MM.1S (cell line): ENCODE measurements around the gene MAEA.

ENCODE experiments used
- DNase-seq: peaks from one replicate; pipeline ENCODE4 v3.0.0-alpha.2; 2015
- H2AFZ ChIP-seq: fragments of 300-600 bp; sonication (generic); 2 replicates; pipeline ENCODE4 v1.6.0; 2016; ENCODE audit warnings: antibody characterized with exemption, low read length
- H3F3A ChIP-seq: fragments of 300-600 bp; sonication (generic); 2 replicates; pipeline ENCODE4 v1.6.1; 2016; ENCODE audit warnings: mild to moderate bottlenecking, antibody characterized with exemption, low read length, moderate library complexity, mixed read lengths; ENCODE audit not compliant: insufficient read depth
- H3K27ac ChIP-seq: fragments of 300-600 bp; sonication (generic); 2 replicates; pipeline ENCODE4 v1.5.1; 2016; ENCODE audit warnings: mild to moderate bottlenecking, low read length
- H3K27me3 ChIP-seq: fragments of 300-600 bp; sonication (generic); replicated peaks from 2 replicates; pipeline ENCODE4 v1.6.0; 2016; ENCODE audit warnings: low read length; ENCODE audit not compliant: insufficient read depth
- H3K36me3 ChIP-seq: fragments of 300-600 bp; sonication (generic); replicated peaks from 2 replicates; pipeline ENCODE4 v1.6.1; 2016; ENCODE audit warnings: mild to moderate bottlenecking, low read length, mixed read lengths; ENCODE audit not compliant: insufficient read depth
- H3K4me1 ChIP-seq: fragments of 300-600 bp; sonication (generic); 2 replicates; pipeline ENCODE4 v1.6.1; 2016; ENCODE audit warnings: low read length, mixed read lengths
- H3K4me2 ChIP-seq: fragments of 300-600 bp; sonication (generic); 2 replicates; pipeline ENCODE4 v1.6.0; 2016; ENCODE audit warnings: low read depth, low read length
- H3K4me3 ChIP-seq: fragments of 300-600 bp; sonication (generic); 2 replicates; pipeline ENCODE4 v1.5.1; 2016; ENCODE audit warnings: low read length, mixed read lengths
- H3K79me2 ChIP-seq: fragments of 300-600 bp; sonication (generic); 2 replicates; pipeline ENCODE4 v1.6.1; 2016; ENCODE audit warnings: mixed run types, low read length, mixed read lengths
- H3K9ac ChIP-seq: fragments of 300-600 bp; sonication (generic); 2 replicates; pipeline ENCODE4 v1.6.1; 2016; ENCODE audit warnings: low read length, mixed read lengths
- H3K9me2 ChIP-seq: fragments of 300-600 bp; sonication (generic); replicated peaks from 2 replicates; pipeline ENCODE4 v1.6.1; 2016; ENCODE audit warnings: mild to moderate bottlenecking, low read length, mixed read lengths; ENCODE audit not compliant: insufficient read depth
- H3K9me3 ChIP-seq: fragments of 300-600 bp; sonication (generic); replicated peaks from 2 replicates; pipeline ENCODE4 v1.6.1; 2016; ENCODE audit warnings: mild to moderate bottlenecking, low read length, mixed read lengths; ENCODE audit not compliant: insufficient read depth
- H4K20me1 ChIP-seq: fragments of 300-600 bp; sonication (generic); 2 replicates; pipeline ENCODE4 v1.6.1; 2016; ENCODE audit warnings: mild to moderate bottlenecking, low read length, moderate library complexity, mixed read lengths; ENCODE audit not compliant: insufficient read depth
- EZH2 ChIP-seq: fragments of 300-600 bp; sonication (generic); optimal IDR thresholded peaks from 2 replicates; pipeline ENCODE3; 2017; ENCODE audit warnings: low read depth, mild to moderate bottlenecking, antibody characterized with exemption, low read length, mixed read lengths
- EZH2phosphoT487 ChIP-seq: fragments of 300-600 bp; sonication (generic); IDR thresholded peaks from 2 replicates; pipeline ENCODE4 v1.6.1; 2018; ENCODE audit warnings: antibody characterized with exemption, low read length
- TF ChIP-seq, protein P1 (sequence below): fragments of 300-600 bp; sonication (generic); IDR thresholded peaks from 2 replicates; pipeline ENCODE4 v1.5.1; 2016; ENCODE audit warnings: antibody characterized with exemption, low read length, mixed read lengths

Gene MAEA

DNA sequence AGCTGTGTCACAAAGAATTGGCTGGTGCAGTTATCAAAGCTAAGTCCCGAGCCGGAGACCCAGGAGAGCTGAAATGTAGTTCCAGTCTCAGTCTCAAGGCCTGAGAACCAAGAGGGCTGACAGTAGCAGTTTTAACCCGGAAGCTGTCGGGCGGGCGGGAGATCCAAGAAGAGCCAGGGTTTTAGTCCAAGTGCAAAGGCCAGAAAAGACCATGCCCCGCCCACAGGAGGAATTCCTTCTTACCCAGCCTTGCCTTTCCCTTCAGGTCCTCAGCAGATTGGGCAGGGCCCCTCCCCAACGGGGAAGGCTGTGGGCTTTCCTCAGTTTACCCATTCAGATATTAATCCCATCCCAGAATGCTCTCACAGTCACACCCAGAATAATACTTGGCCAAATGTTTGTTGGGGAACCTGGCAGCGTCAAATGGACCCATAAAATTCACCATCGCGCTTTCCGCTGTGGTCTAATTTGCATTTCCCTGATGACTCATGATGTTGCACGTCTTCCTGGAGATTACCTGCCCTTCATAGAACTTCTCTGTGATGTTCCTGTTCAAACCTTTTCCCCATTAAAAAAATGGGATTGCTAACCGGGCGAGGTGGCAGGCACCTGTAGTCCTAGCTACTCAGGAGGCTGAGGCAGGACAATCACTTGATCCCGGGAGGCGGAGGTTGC, 16.2 kb downstream of the MAEA start:
- Histone ChIP-seq H3K36me3 (peaks cover 6% of the 10 kb centered on the region), H3K4me3 (no peak overlapping the region), H3K4me2 (no peak overlapping the region), H3K27ac (no peak overlapping the region), H3K9me3 (no peaks in the 10 kb centered on the region), H3F3A (no peaks in the 10 kb centered on the region), H2AFZ (no peak overlapping the region), H4K20me1 (no peaks in the 10 kb centered on the region), H3K9me2 (no peaks in the 10 kb centered on the region), H3K9ac (no peak overlapping the region), H3K27me3 (no peaks in the 10 kb centered on the region), H3K79me2 (peaks cover 91% of the 10 kb centered on the region), H3K4me1 (no peaks in the 10 kb centered on the region)
- TF ChIP-seq EZH2phosphoT487, result no peak
- no peak for DNase-seq

GRCh38 chr4:1307951-1308735, 18.5 kb downstream of the MAEA start:
- Histone ChIP-seq H3K79me2 (peaks cover 90% of the 10 kb centered on the region), H3F3A (no peaks in the 10 kb centered on the region), H3K27me3 (no peaks in the 10 kb centered on the region), H3K4me1 (no peaks in the 10 kb centered on the region), H2AFZ (no peak overlapping the region), H3K9me2 (no peaks in the 10 kb centered on the region), H4K20me1 (no peaks in the 10 kb centered on the region), H3K27ac (no peak overlapping the region), H3K9me3 (no peaks in the 10 kb centered on the region), H3K9ac (no peak overlapping the region), H3K4me2 (no peak overlapping the region), H3K36me3 (peaks cover 21% of the 10 kb centered on the region), H3K4me3 (no peak overlapping the region)
- DNase-seq, result no peak
- TF ChIP-seq EZH2, result no peak
- TF ChIP-seq, protein P1, sequence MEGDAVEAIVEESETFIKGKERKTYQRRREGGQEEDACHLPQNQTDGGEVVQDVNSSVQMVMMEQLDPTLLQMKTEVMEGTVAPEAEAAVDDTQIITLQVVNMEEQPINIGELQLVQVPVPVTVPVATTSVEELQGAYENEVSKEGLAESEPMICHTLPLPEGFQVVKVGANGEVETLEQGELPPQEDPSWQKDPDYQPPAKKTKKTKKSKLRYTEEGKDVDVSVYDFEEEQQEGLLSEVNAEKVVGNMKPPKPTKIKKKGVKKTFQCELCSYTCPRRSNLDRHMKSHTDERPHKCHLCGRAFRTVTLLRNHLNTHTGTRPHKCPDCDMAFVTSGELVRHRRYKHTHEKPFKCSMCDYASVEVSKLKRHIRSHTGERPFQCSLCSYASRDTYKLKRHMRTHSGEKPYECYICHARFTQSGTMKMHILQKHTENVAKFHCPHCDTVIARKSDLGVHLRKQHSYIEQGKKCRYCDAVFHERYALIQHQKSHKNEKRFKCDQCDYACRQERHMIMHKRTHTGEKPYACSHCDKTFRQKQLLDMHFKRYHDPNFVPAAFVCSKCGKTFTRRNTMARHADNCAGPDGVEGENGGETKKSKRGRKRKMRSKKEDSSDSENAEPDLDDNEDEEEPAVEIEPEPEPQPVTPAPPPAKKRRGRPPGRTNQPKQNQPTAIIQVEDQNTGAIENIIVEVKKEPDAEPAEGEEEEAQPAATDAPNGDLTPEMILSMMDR, result no peak
- no peak for TF ChIP-seq EZH2phosphoT487

- Histone ChIP-seq H3K27ac (no peak overlapping the region), H3K79me2 (peaks cover 83% of the 10 kb centered on the region)
- no peak for DNase-seq
These were observed 19.7 kb downstream of the MAEA start for GRCh38 chr4:1309261-1310010.

More at GRCh38 chr4:1309261-1310010, 19.7 kb downstream of the MAEA start:
- Histone ChIP-seq H3K27me3 (no peaks in the 10 kb centered on the region), H3K4me2 (no peak overlapping the region), H3K9ac (no peak overlapping the region), H3F3A (no peaks in the 10 kb centered on the region), H3K36me3 (peaks cover 24% of the 10 kb centered on the region), H2AFZ (no peak overlapping the region), H3K9me3 (no peaks in the 10 kb centered on the region), H3K9me2 (no peaks in the 10 kb centered on the region), H4K20me1 (no peaks in the 10 kb centered on the region), H3K4me1 (no peaks in the 10 kb centered on the region), H3K4me3 (no peak overlapping the region)
- TF ChIP-seq EZH2, result no peak
- TF ChIP-seq EZH2phosphoT487, result no peak
- TF ChIP-seq, protein P1, result no peak
